A549 (cell line): ENCODE measurements around the gene PHAF1. TPM values are rescaled to one million over a fixed set of nuclear protein-coding genes. Genes with fewer than 3 reads are reported as not detected.

Experiments
- ATAC-seq, 2 experiments: fragments of 200-7000 bp in 1 of 2; fragments of >200 bp in 1 of 2; cut with Nextera tagmentation in 1 of 2; cut with Tn5 transposase in 1 of 2; 3 replicates each; pipeline versions ENCODE4 v1.8.0 to v1.9.1; 2018 to 2020; ENCODE audit warnings: mild to moderate bottlenecking in 1 of 2, moderate library complexity in 1 of 2
- CTCF ChIA-PET: fragments of 300-600 bp; sonication (Branson Sonifier 250); formaldehyde crosslinking; extraction: SDS; loops from one replicate; lab custom pipeline; 2021; ENCODE audit warnings: antibody characterized with exemption, inconsistent platforms; lab: Yijun Ruan, JAX
- POLR2A ChIA-PET: fragments of 350-600 bp; formaldehyde crosslinking; extraction: SDS; loops from one replicate; lab custom pipeline; 2021; ENCODE audit warnings: antibody characterized with exemption, inconsistent platforms; lab: Yijun Ruan, JAX
- DNase-seq, 2 experiments: peaks; one replicate each; pipeline versions ENCODE4 v3.0.0 to v3.0.0-alpha.2; 2011 to 2016; ENCODE audit warnings: low read depth in 1 of 2, low spot score in 1 of 2
- FAIRE-seq: peaks from 2 replicates; lab custom pipeline; 2011; peaks lifted over from hg19 to GRCh38; lab: Jason Lieb, UNC
- H3K27ac ChIP-seq, 2 experiments: fragments of >200 bp; sonication (Bioruptor Twin); formaldehyde crosslinking; 3 replicates each; pipeline ENCODE4 v1.5.1; 2016 to 2017
- H3K4me1 ChIP-seq: fragments of >200 bp; sonication (Bioruptor Twin); formaldehyde crosslinking; 3 replicates; pipeline ENCODE4 v1.6.1; 2016
- H3K4me2 ChIP-seq: fragments of >200 bp; sonication (Bioruptor Twin); formaldehyde crosslinking; 3 replicates; pipeline ENCODE4 v1.6.1; 2016
- H3K4me3 ChIP-seq: fragments of >200 bp; sonication (Bioruptor Twin); formaldehyde crosslinking; 3 replicates; pipeline ENCODE4 v1.5.1; 2016
- H3K9me3 ChIP-seq: fragments of >200 bp; sonication (Bioruptor Twin); formaldehyde crosslinking; 3 replicates; pipeline ENCODE4 v1.6.1; 2016
- ATOH8 ChIP-seq: fragments of 250-450 bp; sonication (Bioruptor Pico); IDR thresholded peaks from 2 replicates; pipeline ENCODE4 v1.5.0; 2020; ENCODE audit warnings: low read depth, mild to moderate bottlenecking, moderate library complexity
- BHLHE40 ChIP-seq: IDR thresholded peaks from 2 replicates; pipeline ENCODE4 v1.6.1; 2012; ENCODE audit warnings: low read depth, low read length, inconsistent platforms
- CEBPB ChIP-seq, 2 experiments: fragments of >200 bp in 1 of 2; sonication (Bioruptor Twin) in 1 of 2; formaldehyde crosslinking in 1 of 2; IDR thresholded peaks; 2 replicates each; pipeline ENCODE4 v1.6.1; 2012 to 2016
- E2F6 ChIP-seq: IDR thresholded peaks from 2 replicates; pipeline ENCODE4 v1.6.1; 2012; ENCODE audit warnings: low read depth, borderline replicate concordance
- EHF ChIP-seq: fragments of 250-450 bp; sonication (Bioruptor Pico); IDR thresholded peaks from 2 replicates; pipeline ENCODE4 v1.5.0; 2020; ENCODE audit warnings: mild to moderate bottlenecking
- FOSB ChIP-seq: fragments of 250-450 bp; sonication (Bioruptor Pico); IDR thresholded peaks from 2 replicates; pipeline ENCODE4 v1.5.0; 2020; ENCODE audit warnings: mild to moderate bottlenecking, moderate library complexity
- FOSL2 ChIP-seq, 2 experiments: fragments of 450-650 bp in 1 of 2; fragments of >200 bp in 1 of 2; sonication (Bioruptor Twin) in 1 of 2; formaldehyde crosslinking; IDR thresholded peaks; 2 replicates each; pipeline versions ENCODE4 v1.5.0 to v1.6.1; 2016 to 2020; ENCODE audit warnings: mild to moderate bottlenecking in 1 of 2, moderate library complexity in 1 of 2
- HEYL ChIP-seq: fragments of 250-450 bp; sonication (Bioruptor Pico); IDR thresholded peaks from 2 replicates; pipeline ENCODE4 v1.8.0; 2021; ENCODE audit warnings: mild to moderate bottlenecking, moderate library complexity
- HMGXB4 ChIP-seq: fragments of 250-450 bp; sonication (Bioruptor Pico); IDR thresholded peaks from 2 replicates; pipeline ENCODE4 v1.5.0; 2021; ENCODE audit warnings: mild to moderate bottlenecking, moderate library complexity, borderline replicate concordance
- JUNB ChIP-seq: fragments of >200 bp; sonication (Bioruptor Twin); formaldehyde crosslinking; IDR thresholded peaks from 2 replicates; pipeline ENCODE4 v1.6.1; 2016
- MAX ChIP-seq: IDR thresholded peaks from 2 replicates; pipeline ENCODE4 v1.6.1; 2012
- NFE2L2 ChIP-seq: fragments of 150-350 bp; conservative IDR thresholded peaks from 2 replicates; pipeline ENCODE4 v1.6.1; 2014; ENCODE audit warnings: low read length
- PHF8 ChIP-seq: fragments of 200-600 bp; sonication (generic); IDR thresholded peaks from 2 replicates; pipeline ENCODE4 v1.6.1; 2016; ENCODE audit warnings: low read depth, mild to moderate bottlenecking, antibody characterized with exemption, moderate library complexity, borderline replicate concordance
- POLR2A ChIP-seq: IDR thresholded peaks from 2 replicates; pipeline ENCODE4 v1.6.1; 2012; ENCODE audit warnings: mild to moderate bottlenecking, low read length
- RAD21 ChIP-seq, 2 experiments: fragments of >200 bp in 1 of 2; sonication (Bioruptor Twin) in 1 of 2; formaldehyde crosslinking in 1 of 2; IDR thresholded peaks in 1 of 2; conservative IDR thresholded peaks in 1 of 2; 2 replicates in 1 of 2; 3 replicates in 1 of 2; pipeline ENCODE4 v1.6.1; 2012 to 2018; ENCODE audit warnings: inconsistent platforms in 1 of 2
- REST ChIP-seq: fragments of 200-600 bp; sonication (generic); IDR thresholded peaks from 2 replicates; pipeline ENCODE4 v1.6.1; 2016; ENCODE audit warnings: antibody characterized with exemption, mild to moderate bottlenecking, moderate library complexity
- TFCP2L1 ChIP-seq: fragments of 250-450 bp; sonication (Bioruptor Pico); IDR thresholded peaks from 2 replicates; pipeline ENCODE4 v1.5.0; 2021; ENCODE audit warnings: mild to moderate bottlenecking
- WGBS: methylation state at CpG from one replicate; pipeline ENCODE4 v1.1.6; 2017; ENCODE audit errors: missing lambda C conversion rate; 5-methylcytosine and 5-hydroxymethylcytosine counted together
- polyA plus RNA-seq, 4 experiments: library from polyadenylated mRNA; depleted of rRNA in 3 of 4; stranded (reverse); fragments of >200 nt; fragmentation: RNase III in 1 of 4; extraction: RNeasy Plus Mini Kit Qiagen cat#74134 plus additional on column Dnase treatment in 1 of 4; gene quantifications; 2 replicates in 3 of 4; 3 replicates in 1 of 4; pipeline ENCODE4 v1.2.3, GENCODE V29; 2011 to 2017

Gene PHAF1
- polyA plus RNA-seq, 2 of the 4 experiments (the other 2 are of a cell fraction) = 21.6 to 37.6 TPM

- TF ChIP-seq REST (no peak), ATOH8 (CRISPR knock-in tag) (no peak), PHF8 (no peak), HEYL (CRISPR knock-in tag) (no peak), CEBPB (IDR thresholded peaks at IDR 0.05) (no peak), EHF (CRISPR knock-in tag) (no peak), MAX (no peak), POLR2A (no peak), HMGXB4 (CRISPR knock-in tag) (no peak), FOSB (no peak)
Measured at GRCh38 chr16:67114793-67115192, 5.1 kb downstream of the PHAF1 start (continued).

GRCh38 chr16:67115639-67116038 lies 5.9 kb downstream of the PHAF1 start:
- POLR2A ChIA-PET = interaction anchor here (1.3 kb wide), 1 partner anchor 23 kb away, joined by 3 read pairs; no protein-coding TSS in a partner anchor
- H3K4me1 ChIP-seq = peaks cover 44% of the 10 kb centered on the region
- ATAC-seq (peak; percentile 82 to 84), FAIRE-seq (no peak), DNase-seq (peak; percentile 58 to 68)
- peak overlapping the region; percentile 29 for H3K4me2 ChIP-seq
- TF ChIP-seq TFCP2L1 (no peak), NFE2L2 (no peak), JUNB (0 out of 2 replicates have a peak, but pooled peaks have one; percentile 18), FOSL2 (IDR thresholded peaks at IDR 0.05) (no peak), FOSL2 (CRISPR knock-in tag; IDR thresholded peaks at IDR 0.05) (peak; percentile 56)
- H3K9me3 ChIP-seq = no peaks in the 10 kb centered on the region
- H3K4me3 ChIP-seq = no peak overlapping the region
- H3K27ac ChIP-seq = peak overlapping the region in 1 of 2 experiments; percentile 72; a peak in 3 of 6 replicates
- 68% methylated on average over 7 of the region's 7 CpGs for WGBS
- CTCF ChIA-PET = interaction anchor here (0.6 to 3.5 kb wide), 8 partner anchors 10 to 138 kb away, joined by 3 to 17 read pairs (median 4); partner anchors contain the start of gene NOL3

- CTCF ChIA-PET = interaction anchor here (0.6 to 3.5 kb wide), 10 partner anchors 11 to 221 kb away, joined by 3 to 17 read pairs (median 4); partner anchors contain the start of gene NOL3
- H3K4me3 ChIP-seq = no peak overlapping the region
- H3K4me2 ChIP-seq = no peak overlapping the region
- no peaks in the 10 kb centered on the region for H3K9me3 ChIP-seq
- DNase-seq (no peak), FAIRE-seq (no peak), ATAC-seq (no peak)
- 96% methylated on average over 13 of the region's 13 CpGs for WGBS
- H3K4me1 ChIP-seq = peaks cover 34% of the 10 kb centered on the region
- H3K27ac ChIP-seq = peak overlapping the region in 1 of 2 experiments; percentile 43; a peak in 2 of 6 replicates
- TF ChIP-seq E2F6 (no peak), NFE2L2 (no peak), BHLHE40 (no peak), HEYL (CRISPR knock-in tag) (no peak), RAD21 (conservative IDR thresholded peaks at IDR 0.05 in 1 of 2, IDR thresholded peaks at IDR 0.05 in 1 of 2) (no peak)
- POLR2A ChIA-PET = interaction anchor here (0.7 kb wide), 1 partner anchor 104 kb away, joined by 7 read pairs; no protein-coding TSS in a partner anchor
Measured at GRCh38 chr16:67116388-67117311, 6.9 kb downstream of the PHAF1 start.
